Activated CD4-positive, alpha-beta T cell treated with anti-CD3 and anti-CD28 coated beads, Interleukin-2, amount 10 ng/mL, durations not matched to agents 24 days and 14 days (primary cell): ENCODE measurements around the gene KCNH8. TPM values are rescaled to one million over a fixed set of nuclear protein-coding genes. Genes with fewer than 3 reads are reported as not detected.

Source experiments
- DNase-seq: peaks from one replicate; pipeline ENCODE4 v3.0.0; 2022
- H3K27ac Mint-ChIP-seq: one replicate; pipeline ENCODE4 v1.8.0; 2022; ENCODE audit warnings: mild to moderate bottlenecking, mixed read lengths
- H3K27me3 Mint-ChIP-seq: one replicate; pipeline ENCODE4 v1.8.0; 2022; ENCODE audit warnings: mixed read lengths
- H3K36me3 Mint-ChIP-seq: one replicate; pipeline ENCODE4 v1.8.0; 2022; ENCODE audit warnings: low read depth, mild to moderate bottlenecking, mixed read lengths
- H3K4me1 Mint-ChIP-seq: one replicate; pipeline ENCODE4 v1.8.0; 2021; ENCODE audit warnings: mixed read lengths
- H3K4me3 Mint-ChIP-seq: one replicate; pipeline ENCODE4 v1.8.0; 2022; ENCODE audit warnings: mild to moderate bottlenecking, moderate library complexity, mixed read lengths
- H3K9me3 Mint-ChIP-seq: one replicate; pipeline ENCODE4 v1.8.0; 2021; ENCODE audit warnings: mixed read lengths
- intact Hi-C: fragments of 100-400 bp; cut with micrococcal nuclease; formaldehyde crosslinking; loops from one replicate; pipeline ENCODE4 v1.15.1; 2023
- total RNA-seq: library from RNA; stranded (reverse); gene quantifications from 2 replicates; pipeline ENCODE4 v1.2.3, GENCODE V29; 2022

Gene KCNH8
- total RNA-seq, 1 donor from 2014 or later, result not detected

DNA sequence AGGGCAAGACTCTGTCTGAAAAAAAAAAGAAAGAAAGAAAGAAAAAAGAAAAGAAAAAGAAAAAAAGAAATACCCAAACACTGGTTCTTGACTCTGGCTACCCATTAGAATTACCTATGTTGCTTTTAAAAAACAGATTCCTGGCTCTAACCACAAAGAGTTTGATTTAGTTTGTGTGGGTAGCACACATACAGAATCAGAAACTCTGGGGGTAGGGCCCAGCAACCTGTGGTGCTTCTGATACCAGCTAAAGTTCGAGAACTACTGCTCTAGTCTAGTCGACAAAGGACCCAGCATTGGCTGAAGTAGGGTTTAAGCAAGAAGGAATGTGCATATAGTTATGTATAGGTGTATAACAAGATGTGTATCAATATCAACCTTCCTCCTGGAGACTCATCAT lies 393.0 kb downstream of the KCNH8 start:
- H3K27ac Mint-ChIP-seq, result no peak overlapping the region
- H3K9me3 Mint-ChIP-seq, result no peaks in the 10 kb centered on the region
- intact Hi-C loops, result no loop called here
- H3K4me1 Mint-ChIP-seq, result no peaks in the 10 kb centered on the region
- no peaks in the 10 kb centered on the region for H3K27me3 Mint-ChIP-seq
- no peak for DNase-seq
- H3K36me3 Mint-ChIP-seq, result no peaks in the 10 kb centered on the region
- no peak overlapping the region for H3K4me3 Mint-ChIP-seq

DNA sequence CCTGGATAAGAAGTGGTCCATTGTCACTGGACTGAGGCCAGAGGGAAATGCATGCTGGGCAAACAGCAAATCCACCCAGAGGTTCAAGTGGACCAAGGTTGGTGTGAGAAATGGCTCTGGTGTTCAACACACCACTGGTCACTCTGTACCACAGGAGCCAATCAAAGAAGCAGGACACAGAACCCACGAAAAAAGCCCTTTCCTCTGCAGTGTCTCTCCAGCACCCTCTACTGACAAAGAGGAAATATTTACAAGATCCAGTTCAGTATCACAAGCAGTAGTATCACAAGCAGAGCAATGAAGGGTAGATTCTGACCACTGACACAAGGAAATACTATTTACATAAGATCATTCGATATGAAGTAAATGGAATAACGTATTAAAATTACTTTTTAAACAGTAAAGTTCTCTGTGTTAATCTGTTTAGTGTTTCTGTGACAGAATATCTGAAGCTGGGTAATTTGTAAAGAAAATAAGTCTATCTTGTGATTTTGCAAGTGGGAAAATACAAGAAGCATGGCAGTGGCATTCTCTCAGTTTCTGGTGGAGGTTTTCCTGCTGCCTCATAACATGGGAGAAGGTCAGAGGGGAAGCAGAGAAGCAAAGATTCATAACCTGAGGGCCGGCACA lies 395.0 kb downstream of the KCNH8 start:
- Mint-ChIP-seq H3K27me3 (no peaks in the 10 kb centered on the region), H3K36me3 (no peaks in the 10 kb centered on the region), H3K4me3 (no peak overlapping the region), H3K9me3 (no peaks in the 10 kb centered on the region), H3K4me1 (no peaks in the 10 kb centered on the region), H3K27ac (no peak overlapping the region)
- DNase-seq, result no peak
- intact Hi-C loops, result loop anchor here (1.0 kb wide), 1 partner anchor 194 kb away; no protein-coding TSS in a partner anchor

DNA sequence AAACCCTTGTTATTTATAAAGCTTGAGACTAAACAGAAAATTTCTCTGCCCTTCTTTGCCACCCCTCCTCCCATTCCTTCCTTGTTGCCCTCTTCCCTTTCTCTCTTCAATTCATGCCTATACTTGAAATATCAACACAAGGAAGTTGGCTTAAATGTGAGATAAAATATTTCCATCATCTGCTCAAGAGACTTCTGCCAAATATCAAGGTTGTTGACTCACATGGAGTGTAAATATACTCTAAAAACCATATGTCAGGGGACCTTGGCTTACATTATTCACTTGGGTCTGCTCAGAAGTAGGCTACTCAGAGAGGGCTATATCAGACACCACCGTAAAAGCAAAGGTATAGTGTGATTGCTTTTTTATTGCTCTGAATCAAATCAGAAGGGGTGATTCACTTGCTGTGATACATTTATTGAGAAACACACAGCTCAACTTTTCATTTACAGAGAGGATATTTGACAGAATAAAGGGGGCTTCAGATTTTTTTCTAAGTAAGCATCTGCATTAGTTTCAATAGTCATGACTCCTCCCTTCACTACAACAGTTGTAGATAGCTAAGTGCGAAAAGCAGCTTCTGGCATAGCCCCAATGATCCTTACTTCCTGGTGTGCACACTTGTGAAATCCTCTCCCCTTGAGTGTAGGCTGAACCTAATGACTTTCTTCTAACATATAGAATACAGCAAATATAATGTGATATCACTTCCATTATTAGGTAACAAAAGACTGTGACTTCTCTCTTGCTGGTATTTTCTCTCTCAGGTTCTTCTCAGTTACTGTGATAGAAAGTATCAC lies 399.6 kb downstream of the KCNH8 start:
- Mint-ChIP-seq H3K36me3 (no peaks in the 10 kb centered on the region), H3K27me3 (no peaks in the 10 kb centered on the region), H3K27ac (no peak overlapping the region), H3K4me1 (no peaks in the 10 kb centered on the region), H3K9me3 (no peaks in the 10 kb centered on the region), H3K4me3 (no peak overlapping the region)
- DNase-seq, result no peak
- intact Hi-C loops, result no loop called here

DNA sequence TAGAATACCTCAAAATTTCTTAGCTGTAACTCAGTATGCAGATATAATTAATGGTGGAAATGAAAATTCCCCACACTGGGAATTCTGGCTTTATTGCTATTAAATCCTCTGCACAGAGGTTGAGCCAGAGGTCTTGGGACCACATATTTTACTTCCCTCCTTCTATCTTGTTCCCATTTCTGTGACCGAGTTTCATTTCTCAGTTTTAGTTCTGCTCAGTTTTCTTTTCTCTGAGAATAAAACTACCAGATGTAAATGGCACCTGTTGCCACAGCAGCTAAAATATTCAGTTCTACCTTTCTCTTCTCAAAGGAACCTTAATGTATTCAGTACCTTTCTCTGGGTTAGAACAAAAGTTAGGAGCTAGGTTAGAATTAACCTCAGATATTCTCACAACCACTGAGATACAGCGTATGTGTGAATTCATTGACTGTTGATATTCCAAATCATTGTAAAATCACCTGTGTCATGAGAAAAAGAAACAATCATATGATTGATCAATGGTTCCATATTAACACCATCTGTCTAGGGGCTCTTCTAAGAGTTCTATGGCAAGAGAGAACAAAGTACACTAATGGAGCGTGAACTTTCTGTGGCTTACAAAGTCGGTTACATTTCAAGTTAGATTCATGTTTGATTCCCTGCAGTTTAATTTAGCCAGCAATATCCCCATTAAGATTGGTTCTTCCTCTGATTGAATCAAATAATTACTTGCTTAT lies 411.6 kb downstream of the KCNH8 start:
- Mint-ChIP-seq H3K4me3 (no peak overlapping the region), H3K36me3 (no peaks in the 10 kb centered on the region), H3K27ac (no peak overlapping the region), H3K27me3 (no peaks in the 10 kb centered on the region), H3K4me1 (no peaks in the 10 kb centered on the region), H3K9me3 (no peaks in the 10 kb centered on the region)
- intact Hi-C loops, result no loop called here
- no peak for DNase-seq

DNA sequence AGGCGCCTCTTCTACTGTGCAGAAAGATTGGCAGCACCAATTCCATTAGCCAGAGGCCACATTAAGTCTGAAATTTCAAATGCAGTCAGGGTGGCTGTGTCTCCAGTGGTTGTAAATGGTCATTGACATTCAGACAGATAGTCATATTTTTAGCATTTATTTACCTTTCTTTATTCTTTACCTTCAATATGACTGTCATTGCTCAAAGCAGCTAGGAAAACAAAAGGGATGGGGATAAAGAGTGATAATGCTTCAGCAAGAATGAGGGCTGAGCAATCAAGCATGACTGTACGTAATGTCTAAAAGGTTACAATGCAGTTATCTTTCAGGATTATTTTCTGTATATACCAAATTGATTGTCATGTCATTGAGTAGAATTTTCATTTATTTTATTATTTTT lies 425.3 kb downstream of the KCNH8 start:
- no peak for DNase-seq
- Mint-ChIP-seq H3K27ac (no peak overlapping the region), H3K4me3 (no peak overlapping the region), H3K36me3 (no peaks in the 10 kb centered on the region), H3K9me3 (no peaks in the 10 kb centered on the region), H3K27me3 (no peaks in the 10 kb centered on the region), H3K4me1 (no peaks in the 10 kb centered on the region)
- intact Hi-C loops, result no loop called here

DNA sequence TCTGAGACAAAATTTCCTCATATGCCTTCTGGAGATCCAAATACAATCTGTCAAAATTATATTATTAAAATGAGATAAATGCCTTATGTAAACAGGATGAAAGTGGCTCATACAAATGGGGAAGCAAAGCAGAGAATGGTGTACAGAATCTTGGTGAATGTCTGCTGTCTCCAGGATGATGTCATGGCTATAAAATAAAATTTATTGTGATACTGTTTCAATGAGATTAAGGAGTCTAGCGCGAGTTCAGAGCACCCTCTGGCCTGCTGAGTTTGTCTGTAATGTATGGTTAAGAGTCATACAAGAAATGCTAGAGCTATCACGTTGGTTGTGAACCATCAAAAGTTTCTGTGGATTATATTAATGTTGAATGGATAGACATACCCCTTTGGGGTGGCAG lies 426.0 kb downstream of the KCNH8 start:
- H3K27me3 Mint-ChIP-seq, result no peaks in the 10 kb centered on the region
- no peak for DNase-seq
- no peaks in the 10 kb centered on the region for H3K4me1 Mint-ChIP-seq
- H3K9me3 Mint-ChIP-seq, result peaks cover 3% of the 10 kb centered on the region
- intact Hi-C loops, result no loop called here
- H3K36me3 Mint-ChIP-seq, result no peaks in the 10 kb centered on the region
- no peak overlapping the region for H3K4me3 Mint-ChIP-seq
- no peak overlapping the region for H3K27ac Mint-ChIP-seq

DNA sequence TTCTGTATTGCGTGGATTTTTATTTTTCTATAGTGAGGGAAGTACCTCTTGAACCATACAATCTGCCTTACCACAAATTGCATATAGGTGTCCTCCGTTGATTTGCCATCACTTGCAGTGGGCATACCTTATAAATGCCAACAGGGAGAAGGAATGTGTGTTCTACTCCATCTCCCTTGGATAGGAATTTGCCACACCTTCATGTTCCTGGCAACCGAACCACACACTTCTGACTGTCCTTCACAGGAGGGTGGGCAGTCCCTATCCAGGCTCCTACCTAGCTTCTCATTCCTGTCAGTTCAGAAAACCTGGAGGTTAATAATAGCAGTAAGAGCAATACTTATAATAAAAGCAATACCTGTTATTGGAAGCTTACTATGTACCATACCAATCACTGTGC lies 428.0 kb downstream of the KCNH8 start:
- H3K4me1 Mint-ChIP-seq, result no peaks in the 10 kb centered on the region
- H3K27me3 Mint-ChIP-seq, result no peaks in the 10 kb centered on the region
- DNase-seq, result no peak
- no peaks in the 10 kb centered on the region for H3K36me3 Mint-ChIP-seq
- peaks cover 10% of the 10 kb centered on the region for H3K9me3 Mint-ChIP-seq
- intact Hi-C loops, result no loop called here
- H3K27ac Mint-ChIP-seq, result no peak overlapping the region
- H3K4me3 Mint-ChIP-seq, result no peak overlapping the region
